Neural progenitor cell (in vitro differentiated cells): ENCODE results near the gene OR2A12.

Experiments
- EZH2 ChIP-seq: fragments of 200-600 bp; sonication (generic); IDR thresholded peaks from 2 replicates; pipeline ENCODE4 v1.6.1; 2017; ENCODE audit warnings: antibody characterized with exemption, mild to moderate bottlenecking, moderate library complexity
- EZH2phosphoT487 ChIP-seq: fragments of 200-600 bp; sonication (generic); IDR thresholded peaks from 2 replicates; pipeline ENCODE4 v1.6.1; 2017; ENCODE audit warnings: antibody characterized with exemption
- TF ChIP-seq, protein P1 (sequence below): fragments of 200-600 bp; sonication (generic); IDR thresholded peaks from 2 replicates; pipeline ENCODE4 v1.5.1; 2017; ENCODE audit warnings: antibody characterized with exemption, mild to moderate bottlenecking

GRCh38 chr7:144148224-144148827 is 62.2 kb downstream of the OR2A12 start:
- TF ChIP-seq, protein P1, sequence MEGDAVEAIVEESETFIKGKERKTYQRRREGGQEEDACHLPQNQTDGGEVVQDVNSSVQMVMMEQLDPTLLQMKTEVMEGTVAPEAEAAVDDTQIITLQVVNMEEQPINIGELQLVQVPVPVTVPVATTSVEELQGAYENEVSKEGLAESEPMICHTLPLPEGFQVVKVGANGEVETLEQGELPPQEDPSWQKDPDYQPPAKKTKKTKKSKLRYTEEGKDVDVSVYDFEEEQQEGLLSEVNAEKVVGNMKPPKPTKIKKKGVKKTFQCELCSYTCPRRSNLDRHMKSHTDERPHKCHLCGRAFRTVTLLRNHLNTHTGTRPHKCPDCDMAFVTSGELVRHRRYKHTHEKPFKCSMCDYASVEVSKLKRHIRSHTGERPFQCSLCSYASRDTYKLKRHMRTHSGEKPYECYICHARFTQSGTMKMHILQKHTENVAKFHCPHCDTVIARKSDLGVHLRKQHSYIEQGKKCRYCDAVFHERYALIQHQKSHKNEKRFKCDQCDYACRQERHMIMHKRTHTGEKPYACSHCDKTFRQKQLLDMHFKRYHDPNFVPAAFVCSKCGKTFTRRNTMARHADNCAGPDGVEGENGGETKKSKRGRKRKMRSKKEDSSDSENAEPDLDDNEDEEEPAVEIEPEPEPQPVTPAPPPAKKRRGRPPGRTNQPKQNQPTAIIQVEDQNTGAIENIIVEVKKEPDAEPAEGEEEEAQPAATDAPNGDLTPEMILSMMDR, result no peak
- TF ChIP-seq EZH2 (no peak), EZH2phosphoT487 (no peak)
